HG02610 (cell line): ENCODE measurements around the gene EIF5.

Experiments
- ATAC-seq: cut with Tn5 transposase; IDR thresholded peaks from one replicate; pipeline ENCODE4 v1.9.1; 2021; ENCODE audit warnings: mild to moderate bottlenecking, moderate library complexity; ENCODE audit not compliant: unreplicated experiment

EIF5 gene

GRCh38 chr14:103308717-103309616, 25.1 kb upstream of the EIF5 start:
- no peak for ATAC-seq

GRCh38 chr14:103310576-103311095, 23.4 kb upstream of the EIF5 start:
- no peak for ATAC-seq

GRCh38 chr14:103311171-103311997, 22.7 kb upstream of the EIF5 start:
- no peak for ATAC-seq

GRCh38 chr14:103312006-103312635, 21.9 kb upstream of the EIF5 start:
- no peak for ATAC-seq

- ATAC-seq, result no peak
These were observed 20.3 kb upstream of the EIF5 start for GRCh38 chr14:103313704-103314103.

GRCh38 chr14:103314496-103315277, 19.4 kb upstream of the EIF5 start:
- ATAC-seq, result no peak

GRCh38 chr14:103315351-103315911, 18.6 kb upstream of the EIF5 start:
- no peak for ATAC-seq

- no peak for ATAC-seq
These were observed 18.1 kb upstream of the EIF5 start for GRCh38 chr14:103315941-103316340.

GRCh38 chr14:103316721-103317121, 17.3 kb upstream of the EIF5 start:
- no peak for ATAC-seq

- ATAC-seq, result no peak
These were observed 16.8 kb upstream of the EIF5 start for GRCh38 chr14:103317251-103317650.

- ATAC-seq, result no peak
These were observed 16.0 kb upstream of the EIF5 start for GRCh38 chr14:103317976-103318580.

GRCh38 chr14:103318750-103319419, 15.2 kb upstream of the EIF5 start:
- no peak for ATAC-seq

- no peak for ATAC-seq
These were observed 14.6 kb upstream of the EIF5 start for GRCh38 chr14:103319422-103319821.

- ATAC-seq, result no peak
These were observed 8.0 kb upstream of the EIF5 start for GRCh38 chr14:103326078-103326477.

- no peak for ATAC-seq
These were observed 5.1 kb upstream of the EIF5 start for GRCh38 chr14:103328941-103329340.

GRCh38 chr14:103329401-103330347, 4.4 kb upstream of the EIF5 start:
- no peak for ATAC-seq

GRCh38 chr14:103330536-103330935, 3.5 kb upstream of the EIF5 start:
- ATAC-seq, result no peak
